Measurements from ENCODE around the gene RPS6KB2. TPM values are rescaled to one million over a fixed set of nuclear protein-coding genes. Genes with fewer than 3 reads are reported as not detected.
A peak's percentile ranks its signal among the peaks of the same experiment; 100 is the strongest.

The RPS6KB2 gene
- total and polyA plus RNA-seq, 10 of the 15 experiments (the other 5 are each of a cell fraction or from before 2014, with no cell fraction given), result 0.39 to 101 (median 58.4) TPM

DNA sequence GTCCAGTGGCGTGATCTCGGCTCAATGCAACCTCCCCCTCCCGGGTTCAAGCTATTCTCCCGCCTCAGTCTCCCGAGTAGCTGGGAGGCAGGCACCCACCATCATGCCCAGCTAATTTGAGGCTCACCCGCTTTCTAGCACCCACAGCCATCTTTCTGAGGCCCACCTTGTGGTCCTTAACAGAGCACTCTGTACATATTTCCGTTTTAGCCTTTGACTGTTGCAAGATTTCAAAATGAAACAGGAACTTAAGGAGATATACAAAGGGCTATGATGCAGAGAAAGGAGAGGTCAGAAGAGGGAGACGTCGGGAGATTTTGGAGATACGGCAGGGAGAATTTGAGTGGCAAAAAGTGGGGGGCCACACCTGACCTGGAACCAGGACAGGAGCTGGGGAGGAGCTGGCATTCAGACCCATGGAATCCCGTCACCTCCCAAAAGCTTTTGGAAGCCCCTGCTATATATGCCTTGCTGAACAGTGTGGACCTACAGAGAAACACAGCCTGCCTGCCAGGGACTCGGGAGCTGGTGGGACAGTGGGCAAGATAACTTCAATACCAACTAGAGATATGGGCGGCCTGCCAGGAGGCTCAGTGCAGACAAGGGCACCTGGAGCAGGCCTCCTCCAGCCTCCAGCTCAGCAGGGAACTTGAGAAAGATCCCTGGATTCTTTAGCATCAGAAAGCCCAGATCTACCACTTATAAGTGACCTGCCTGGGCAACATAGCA lies 46.9 kb upstream of the RPS6KB2 start (continued):
- 0 out of 2 replicates have a peak, but pooled peaks have one; percentile 46 for TF ChIP-seq HDGF (IDR thresholded peaks at IDR 0.05)
- TF ChIP-seq DPF2 (IDR thresholded peaks at IDR 0.05), result no peak
- TF ChIP-seq ZNF622 (IDR thresholded peaks at IDR 0.05), result no peak
- no peak for TF ChIP-seq WRNIP1 (IDR thresholded peaks at IDR 0.05; ENCODE audit: borderline replicate concordance, low read depth, low read length)
- TF ChIP-seq, protein P1, sequence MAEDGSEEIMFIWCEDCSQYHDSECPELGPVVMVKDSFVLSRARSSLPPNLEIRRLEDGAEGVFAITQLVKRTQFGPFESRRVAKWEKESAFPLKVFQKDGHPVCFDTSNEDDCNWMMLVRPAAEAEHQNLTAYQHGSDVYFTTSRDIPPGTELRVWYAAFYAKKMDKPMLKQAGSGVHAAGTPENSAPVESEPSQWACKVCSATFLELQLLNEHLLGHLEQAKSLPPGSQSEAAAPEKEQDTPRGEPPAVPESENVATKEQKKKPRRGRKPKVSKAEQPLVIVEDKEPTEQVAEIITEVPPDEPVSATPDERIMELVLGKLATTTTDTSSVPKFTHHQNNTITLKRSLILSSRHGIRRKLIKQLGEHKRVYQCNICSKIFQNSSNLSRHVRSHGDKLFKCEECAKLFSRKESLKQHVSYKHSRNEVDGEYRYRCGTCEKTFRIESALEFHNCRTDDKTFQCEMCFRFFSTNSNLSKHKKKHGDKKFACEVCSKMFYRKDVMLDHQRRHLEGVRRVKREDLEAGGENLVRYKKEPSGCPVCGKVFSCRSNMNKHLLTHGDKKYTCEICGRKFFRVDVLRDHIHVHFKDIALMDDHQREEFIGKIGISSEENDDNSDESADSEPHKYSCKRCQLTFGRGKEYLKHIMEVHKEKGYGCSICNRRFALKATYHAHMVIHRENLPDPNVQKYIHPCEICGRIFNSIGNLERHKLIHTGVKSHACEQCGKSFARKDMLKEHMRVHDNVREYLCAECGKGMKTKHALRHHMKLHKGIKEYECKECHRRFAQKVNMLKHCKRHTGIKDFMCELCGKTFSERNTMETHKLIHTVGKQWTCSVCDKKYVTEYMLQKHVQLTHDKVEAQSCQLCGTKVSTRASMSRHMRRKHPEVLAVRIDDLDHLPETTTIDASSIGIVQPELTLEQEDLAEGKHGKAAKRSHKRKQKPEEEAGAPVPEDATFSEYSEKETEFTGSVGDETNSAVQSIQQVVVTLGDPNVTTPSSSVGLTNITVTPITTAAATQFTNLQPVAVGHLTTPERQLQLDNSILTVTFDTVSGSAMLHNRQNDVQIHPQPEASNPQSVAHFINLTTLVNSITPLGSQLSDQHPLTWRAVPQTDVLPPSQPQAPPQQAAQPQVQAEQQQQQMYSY (CRISPR knock-in tag; IDR thresholded peaks at IDR 0.05), result no peak
- TF ChIP-seq, protein P2, sequence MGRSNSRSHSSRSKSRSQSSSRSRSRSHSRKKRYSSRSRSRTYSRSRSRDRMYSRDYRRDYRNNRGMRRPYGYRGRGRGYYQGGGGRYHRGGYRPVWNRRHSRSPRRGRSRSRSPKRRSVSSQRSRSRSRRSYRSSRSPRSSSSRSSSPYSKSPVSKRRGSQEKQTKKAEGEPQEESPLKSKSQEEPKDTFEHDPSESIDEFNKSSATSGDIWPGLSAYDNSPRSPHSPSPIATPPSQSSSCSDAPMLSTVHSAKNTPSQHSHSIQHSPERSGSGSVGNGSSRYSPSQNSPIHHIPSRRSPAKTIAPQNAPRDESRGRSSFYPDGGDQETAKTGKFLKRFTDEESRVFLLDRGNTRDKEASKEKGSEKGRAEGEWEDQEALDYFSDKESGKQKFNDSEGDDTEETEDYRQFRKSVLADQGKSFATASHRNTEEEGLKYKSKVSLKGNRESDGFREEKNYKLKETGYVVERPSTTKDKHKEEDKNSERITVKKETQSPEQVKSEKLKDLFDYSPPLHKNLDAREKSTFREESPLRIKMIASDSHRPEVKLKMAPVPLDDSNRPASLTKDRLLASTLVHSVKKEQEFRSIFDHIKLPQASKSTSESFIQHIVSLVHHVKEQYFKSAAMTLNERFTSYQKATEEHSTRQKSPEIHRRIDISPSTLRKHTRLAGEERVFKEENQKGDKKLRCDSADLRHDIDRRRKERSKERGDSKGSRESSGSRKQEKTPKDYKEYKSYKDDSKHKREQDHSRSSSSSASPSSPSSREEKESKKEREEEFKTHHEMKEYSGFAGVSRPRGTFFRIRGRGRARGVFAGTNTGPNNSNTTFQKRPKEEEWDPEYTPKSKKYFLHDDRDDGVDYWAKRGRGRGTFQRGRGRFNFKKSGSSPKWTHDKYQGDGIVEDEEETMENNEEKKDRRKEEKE (IDR thresholded peaks at IDR 0.05), result no peak
- no peak for TF ChIP-seq MXI1 (IDR thresholded peaks at IDR 0.05; ENCODE audit: low read depth, low read length)
- peak; percentile 14; the same call in 1 of the 2 replicates for TF ChIP-seq SMC3 (IDR thresholded peaks at IDR 0.05; ENCODE audit: borderline replicate concordance, low read length)
- no peak for TF ChIP-seq CREM (IDR thresholded peaks at IDR 0.05; ENCODE audit: low read depth)
- TF ChIP-seq CBFB (IDR thresholded peaks at IDR 0.05; ENCODE audit: low read depth), result 0 out of 2 replicates have a peak, but pooled peaks have one; percentile 43
- no peak for TF ChIP-seq SIX5 (IDR thresholded peaks at IDR 0.05; ENCODE audit: low read depth, low read length, severe bottlenecking)
- TF ChIP-seq, protein P3, sequence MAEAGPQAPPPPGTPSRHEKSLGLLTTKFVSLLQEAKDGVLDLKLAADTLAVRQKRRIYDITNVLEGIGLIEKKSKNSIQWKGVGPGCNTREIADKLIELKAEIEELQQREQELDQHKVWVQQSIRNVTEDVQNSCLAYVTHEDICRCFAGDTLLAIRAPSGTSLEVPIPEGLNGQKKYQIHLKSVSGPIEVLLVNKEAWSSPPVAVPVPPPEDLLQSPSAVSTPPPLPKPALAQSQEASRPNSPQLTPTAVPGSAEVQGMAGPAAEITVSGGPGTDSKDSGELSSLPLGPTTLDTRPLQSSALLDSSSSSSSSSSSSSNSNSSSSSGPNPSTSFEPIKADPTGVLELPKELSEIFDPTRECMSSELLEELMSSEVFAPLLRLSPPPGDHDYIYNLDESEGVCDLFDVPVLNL (IDR thresholded peaks at IDR 0.05; ENCODE audit: low read depth, low read length), result no peak
- peak; percentile 23; the same call in 1 of the 2 replicates for TF ChIP-seq NBN (IDR thresholded peaks at IDR 0.05)
- no peak for TF ChIP-seq SIN3A (IDR thresholded peaks at IDR 0.05; ENCODE audit: low read depth, low read length)
- TF ChIP-seq, protein P4, sequence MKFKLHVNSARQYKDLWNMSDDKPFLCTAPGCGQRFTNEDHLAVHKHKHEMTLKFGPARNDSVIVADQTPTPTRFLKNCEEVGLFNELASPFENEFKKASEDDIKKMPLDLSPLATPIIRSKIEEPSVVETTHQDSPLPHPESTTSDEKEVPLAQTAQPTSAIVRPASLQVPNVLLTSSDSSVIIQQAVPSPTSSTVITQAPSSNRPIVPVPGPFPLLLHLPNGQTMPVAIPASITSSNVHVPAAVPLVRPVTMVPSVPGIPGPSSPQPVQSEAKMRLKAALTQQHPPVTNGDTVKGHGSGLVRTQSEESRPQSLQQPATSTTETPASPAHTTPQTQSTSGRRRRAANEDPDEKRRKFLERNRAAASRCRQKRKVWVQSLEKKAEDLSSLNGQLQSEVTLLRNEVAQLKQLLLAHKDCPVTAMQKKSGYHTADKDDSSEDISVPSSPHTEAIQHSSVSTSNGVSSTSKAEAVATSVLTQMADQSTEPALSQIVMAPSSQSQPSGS (IDR thresholded peaks at IDR 0.05; ENCODE audit: low read length), result no peak
- no peak for TF ChIP-seq ATF7 (IDR thresholded peaks at IDR 0.05; ENCODE audit: low read depth)
- TF ChIP-seq GATAD2B (conservative IDR thresholded peaks at IDR 0.05; ENCODE audit: low read depth), result no peak
- TF ChIP-seq ELK1 (IDR thresholded peaks at IDR 0.05; ENCODE audit: low read depth, low read length), result no peak
- no peak for TF ChIP-seq BCL3 (IDR thresholded peaks at IDR 0.05; ENCODE audit: borderline replicate concordance, insufficient read depth, low read depth, low read length, poor library complexity, severe bottlenecking)
